B cell (primary cell): ENCODE results near the gene METRNL.
"Not testable (repeated sequence)": the region's sequence is repeated elsewhere in the genome, so short reads cannot be mapped to it uniquely, and the experiment has no call there.

Source experiments
- EZH2 ChIP-seq: IDR thresholded peaks from 2 replicates; pipeline ENCODE4 v1.6.1; 2012; ENCODE audit warnings: borderline replicate concordance, low read depth, mild to moderate bottlenecking, moderate library complexity, low read length; ENCODE audit not compliant: insufficient read depth, poor library complexity, severe bottlenecking
- TF ChIP-seq, protein P1 (sequence below): fragments of 200-600 bp; IDR thresholded peaks from one replicate; pipeline ENCODE4 v1.8.0; 2022; ENCODE audit warnings: antibody characterized with exemption, mild to moderate bottlenecking

DNA sequence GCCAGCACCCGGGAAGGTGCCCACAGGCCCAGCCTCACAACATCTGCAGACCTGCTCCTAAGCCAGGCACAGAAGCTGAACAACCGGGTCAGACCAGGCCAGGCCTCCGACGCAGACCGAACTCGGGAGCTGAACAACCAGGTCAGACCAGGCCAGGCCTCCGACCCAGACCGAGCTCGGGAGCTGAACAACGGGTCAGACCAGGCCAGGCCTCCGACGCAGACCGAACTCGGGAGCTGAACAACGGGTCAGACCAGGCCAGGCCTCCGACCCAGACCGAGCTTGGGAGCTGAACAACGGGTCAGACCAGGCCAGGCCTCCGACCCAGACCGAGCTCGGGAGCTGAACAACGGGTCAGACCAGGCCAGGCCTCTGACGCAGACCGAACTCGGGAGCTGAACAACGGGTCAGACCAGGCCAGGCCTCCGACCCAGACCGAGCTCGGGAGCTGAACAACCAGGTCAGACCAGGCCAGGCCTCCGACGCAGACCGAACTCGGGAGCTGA, 47.4 kb upstream of the METRNL start:
- TF ChIP-seq, protein P1, sequence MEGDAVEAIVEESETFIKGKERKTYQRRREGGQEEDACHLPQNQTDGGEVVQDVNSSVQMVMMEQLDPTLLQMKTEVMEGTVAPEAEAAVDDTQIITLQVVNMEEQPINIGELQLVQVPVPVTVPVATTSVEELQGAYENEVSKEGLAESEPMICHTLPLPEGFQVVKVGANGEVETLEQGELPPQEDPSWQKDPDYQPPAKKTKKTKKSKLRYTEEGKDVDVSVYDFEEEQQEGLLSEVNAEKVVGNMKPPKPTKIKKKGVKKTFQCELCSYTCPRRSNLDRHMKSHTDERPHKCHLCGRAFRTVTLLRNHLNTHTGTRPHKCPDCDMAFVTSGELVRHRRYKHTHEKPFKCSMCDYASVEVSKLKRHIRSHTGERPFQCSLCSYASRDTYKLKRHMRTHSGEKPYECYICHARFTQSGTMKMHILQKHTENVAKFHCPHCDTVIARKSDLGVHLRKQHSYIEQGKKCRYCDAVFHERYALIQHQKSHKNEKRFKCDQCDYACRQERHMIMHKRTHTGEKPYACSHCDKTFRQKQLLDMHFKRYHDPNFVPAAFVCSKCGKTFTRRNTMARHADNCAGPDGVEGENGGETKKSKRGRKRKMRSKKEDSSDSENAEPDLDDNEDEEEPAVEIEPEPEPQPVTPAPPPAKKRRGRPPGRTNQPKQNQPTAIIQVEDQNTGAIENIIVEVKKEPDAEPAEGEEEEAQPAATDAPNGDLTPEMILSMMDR = not testable (repeated sequence)
- TF ChIP-seq EZH2 = not testable (repeated sequence)
